Stimulated activated CD4-positive, alpha-beta T cell treated with anti-CD3 and anti-CD28 coated beads, Interleukin-12 subunit alpha, Interleukin-12 subunit beta, amount 100 ng/mL, for 48 hours (primary cell): ENCODE measurements around the gene CGREF1.
A peak's percentile ranks its signal among the peaks of the same experiment; 100 is the strongest.

Experiments
- DNase-seq, 3 donors: peaks; one replicate each; pipeline ENCODE4 v3.0.0-alpha.2; 2020; ENCODE audit warnings: low read depth in 2 of 3, low spot score in 1 of 3

The CGREF1 gene

DNA sequence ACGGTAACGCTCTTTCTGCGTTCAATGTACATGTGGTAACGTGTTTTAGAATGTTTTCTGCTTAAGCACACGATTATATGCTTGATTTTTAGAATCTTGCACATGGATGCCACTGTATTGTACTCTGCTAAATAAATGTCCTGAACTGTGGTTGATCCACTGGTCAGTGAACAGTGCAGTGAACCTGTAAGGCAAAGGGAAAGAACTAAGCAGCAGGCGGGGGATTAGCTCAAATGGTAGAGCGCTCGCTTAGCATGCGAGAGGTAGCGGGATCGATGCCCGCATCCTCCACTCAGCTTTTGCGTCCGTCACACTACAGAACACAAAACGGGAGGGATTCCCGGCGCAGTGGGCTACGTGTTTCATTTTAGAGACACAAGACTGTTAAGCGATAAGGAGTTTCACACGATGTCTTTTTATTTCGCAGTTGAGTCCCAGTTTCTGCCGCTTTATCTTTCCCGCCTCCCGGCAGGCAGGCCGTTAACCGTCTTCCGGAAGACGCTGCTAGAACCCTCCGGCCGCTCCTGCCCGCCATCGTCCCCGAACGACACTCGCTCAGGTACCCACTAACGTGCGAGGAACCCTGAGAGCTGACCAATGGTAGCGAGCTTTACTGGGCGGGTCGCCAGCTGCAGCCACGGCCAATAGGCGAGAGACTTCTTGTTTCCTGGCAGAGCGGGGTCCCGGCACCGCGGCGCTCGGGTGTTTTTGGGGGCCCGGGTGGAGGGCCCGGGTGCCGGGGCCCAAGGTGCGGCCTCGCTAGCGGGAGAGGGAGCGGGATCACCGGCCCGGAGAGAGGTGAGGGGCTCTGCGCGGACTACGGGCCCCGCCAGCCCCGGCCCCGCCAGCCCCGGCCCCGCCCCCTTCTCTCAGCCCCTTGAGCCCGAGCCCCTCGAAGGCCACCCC is 67.7 kb downstream of the CGREF1 start, which contains the start of gene AGBL5:
Gene AGBL5, plus strand, starts transcription at position 673 of the 906 bp plus-strand sequence. CDS start 1,291 bp downstream, outside the sequence.
- peak; percentile 92 to 95 (median 92) for DNase-seq
